ENCODE measurements around the gene PNPLA8. TPM values are rescaled to one million over a fixed set of nuclear protein-coding genes. Genes with fewer than 3 reads are reported as not detected.
A peak's percentile ranks its signal among the peaks of the same experiment; 100 is the strongest.

Gene PNPLA8
- total RNA-seq, 1 donor from 2014 or later, result 27.4 TPM

GRCh38 chr7:108568801-108569380 lies 43.0 kb upstream of the PNPLA8 start:
- no peak for ATAC-seq
- intact Hi-C loops (cut with DNase I), result no loop called here
- no peak for TF ChIP-seq CTCF (IDR thresholded peaks at IDR 0.05)
- DNase-seq, result no peak
- Histone ChIP-seq H3K36me3 (peaks cover 36% of the 10 kb centered on the region), H3K27me3 (no peaks in the 10 kb centered on the region), H3K27ac (peak overlapping the region; percentile 95), H3K4me3 (peak overlapping the region; percentile 86), H3K4me1 (peaks cover 54% of the 10 kb centered on the region), H3K9me3 (no peaks in the 10 kb centered on the region)

- Histone ChIP-seq H3K36me3 (peaks cover 18% of the 10 kb centered on the region), H3K4me1 (peaks cover 28% of the 10 kb centered on the region), H3K4me3 (no peak overlapping the region), H3K27ac (no peak overlapping the region), H3K27me3 (no peaks in the 10 kb centered on the region), H3K9me3 (no peaks in the 10 kb centered on the region)
- no peak for TF ChIP-seq CTCF (IDR thresholded peaks at IDR 0.05)
- intact Hi-C loops (cut with DNase I), result no loop called here
- ATAC-seq, result no peak
- no peak for DNase-seq
Observed at GRCh38 chr7:108565987-108566386, 40.1 kb upstream of the PNPLA8 start.

- ATAC-seq (no peak), DNase-seq (no peak)
- Histone ChIP-seq H3K4me3 (no peak overlapping the region), H3K27ac (no peak overlapping the region), H3K9me3 (no peaks in the 10 kb centered on the region), H3K27me3 (no peaks in the 10 kb centered on the region), H3K4me1 (no peaks in the 10 kb centered on the region), H3K36me3 (peaks cover 18% of the 10 kb centered on the region)
- no peak for TF ChIP-seq CTCF (IDR thresholded peaks at IDR 0.05)
- intact Hi-C loops (cut with DNase I), result no loop called here
Observed at GRCh38 chr7:108561047-108561619, 35.2 kb upstream of the PNPLA8 start.

DNA sequence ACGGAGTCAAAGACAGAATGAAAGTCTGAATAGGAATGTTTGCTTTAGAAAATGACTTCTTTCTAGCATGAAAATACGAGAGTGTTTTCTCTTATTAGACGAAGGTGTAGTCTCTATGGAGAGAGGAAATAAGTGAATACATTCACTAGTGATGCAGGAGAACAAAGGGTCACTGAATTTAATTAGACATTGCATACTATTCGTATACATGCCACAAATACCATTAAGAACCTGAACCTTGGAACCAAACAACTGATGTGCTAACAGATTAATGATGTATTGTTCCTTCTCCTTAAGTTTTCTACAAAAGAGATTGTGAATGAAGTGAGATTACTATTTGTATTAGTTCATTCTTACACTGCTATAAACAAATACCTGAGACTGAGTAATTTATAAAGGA lies 33.3 kb upstream of the PNPLA8 start:
- DNase-seq (no peak), ATAC-seq (no peak)
- Histone ChIP-seq H3K36me3 (peaks cover 7% of the 10 kb centered on the region), H3K27ac (no peak overlapping the region), H3K4me1 (no peaks in the 10 kb centered on the region), H3K9me3 (no peaks in the 10 kb centered on the region), H3K4me3 (no peak overlapping the region), H3K27me3 (no peaks in the 10 kb centered on the region)
- TF ChIP-seq CTCF (IDR thresholded peaks at IDR 0.05), result no peak
- intact Hi-C loops (cut with DNase I), result no loop called here

GRCh38 chr7:108557617-108558016 lies 31.7 kb upstream of the PNPLA8 start:
- Histone ChIP-seq H3K4me3 (no peak overlapping the region), H3K4me1 (no peaks in the 10 kb centered on the region), H3K27ac (no peak overlapping the region), H3K36me3 (no peaks in the 10 kb centered on the region), H3K27me3 (no peaks in the 10 kb centered on the region), H3K9me3 (no peaks in the 10 kb centered on the region)
- DNase-seq, result no peak
- no peak for TF ChIP-seq CTCF (IDR thresholded peaks at IDR 0.05)
- no peak for ATAC-seq
- intact Hi-C loops (cut with DNase I), result no loop called here

Data from upper lobe of right lung (tissue), 1 donor.